Gastroesophageal sphincter (tissue), 4 donors: Measurements from ENCODE around the gene ANP32A. TPM values are rescaled to one million over a fixed set of nuclear protein-coding genes. Genes with fewer than 3 reads are reported as not detected.
A peak's percentile ranks its signal among the peaks of the same experiment; 100 is the strongest.

Source experiments
- ATAC-seq: fragments of 150-250 bp; one replicate; pipeline ENCODE4 v1.9.1; 2016; ENCODE audit warnings: mild to moderate bottlenecking, moderate library complexity
- H3K27ac ChIP-seq, 4 donors: fragments of 200-600 bp; sonication (generic) in 3 of 4; 1 replicate in 3 of 4; 2 replicates in 1 of 4; pipeline ENCODE4 v1.5.1; 2016 to 2019
- H3K27me3 ChIP-seq: fragments of 200-600 bp; sonication (generic); one replicate; pipeline ENCODE4 v1.5.1; 2019
- H3K36me3 ChIP-seq, 2 donors: fragments of 200-600 bp; sonication (generic); one replicate each; pipeline ENCODE4 v1.5.1; 2019; ENCODE audit warnings: control low read depth in 1 of 2
- H3K4me1 ChIP-seq, 3 donors: fragments of 200-600 bp; sonication (generic); 1 replicate in 2 of 3; 2 replicates in 1 of 3; pipeline ENCODE4 v1.5.1; 2016 to 2019; ENCODE audit warnings: control low read depth in 2 of 3
- H3K4me3 ChIP-seq, 2 donors: fragments of 200-600 bp; sonication (generic); one replicate each; pipeline ENCODE4 v1.5.1; 2019; ENCODE audit warnings: mild to moderate bottlenecking in 1 of 2, moderate library complexity in 1 of 2
- H3K9me3 ChIP-seq, 3 donors: fragments of 200-600 bp; sonication (generic); one replicate each; pipeline ENCODE4 v1.5.1; 2017 to 2019; ENCODE audit warnings: control low read depth in 2 of 3
- CTCF ChIP-seq, 4 experiments: fragments of 200-600 bp in 2 of 4; fragments of 450-650 bp in 2 of 4; sonication (generic) in 1 of 4; IDR thresholded peaks; one replicate each; pipeline ENCODE4 v1.5.1; 2017 to 2019; ENCODE audit warnings: antibody characterized with exemption in 4 of 4, mild to moderate bottlenecking in 2 of 4, moderate library complexity in 2 of 4
- EP300 ChIP-seq: sonication (generic); formaldehyde crosslinking; IDR thresholded peaks from one replicate; pipeline ENCODE4 v1.6.1; 2017; ENCODE audit warnings: antibody characterized with exemption, mild to moderate bottlenecking
- POLR2A ChIP-seq, 2 donors: fragments of 450-650 bp; IDR thresholded peaks; one replicate each; pipeline ENCODE4 v1.6.1; 2017; ENCODE audit warnings: antibody characterized with exemption in 2 of 2, mild to moderate bottlenecking in 2 of 2, moderate library complexity in 1 of 2
- POLR2AphosphoS5 ChIP-seq: sonication (generic); formaldehyde crosslinking; IDR thresholded peaks from one replicate; pipeline ENCODE4 v1.6.1; 2017; ENCODE audit warnings: antibody characterized with exemption
- WGBS, 2 donors: methylation state at CpG; one replicate each; pipeline ENCODE4 v1.1.5; 2018; ENCODE audit warnings: low coverage in 1 of 2; 5-methylcytosine and 5-hydroxymethylcytosine counted together
- total RNA-seq, 4 donors: library from RNA; depleted of rRNA; stranded (reverse); fragments of >200 nt; gene quantifications; one replicate each; pipeline ENCODE4 v1.1.0, GENCODE V29; 2016

ANP32A gene
- total RNA-seq, 4 donors from 2014 or later: 42.4 to 75.0 (median 55.6) TPM

- no peak for TF ChIP-seq EP300
- no peak for TF ChIP-seq POLR2A (IDR thresholded peaks at IDR 0.05)
- no peak for TF ChIP-seq CTCF (IDR thresholded peaks at IDR 0.05)
- TF ChIP-seq POLR2AphosphoS5: no peak
- peaks cover 0 to 93% (median 67%) of the 10 kb centered on the region in 3 donors for H3K4me1 ChIP-seq
- peak overlapping the region in 1 of 2 donors; percentile 24 for H3K4me3 ChIP-seq
- 10 to 15% methylated on average over 2 to 3 of the region's 20 CpGs for WGBS, 2 donors
- H3K27me3 ChIP-seq: no peaks in the 10 kb centered on the region
- peak; percentile 91 for ATAC-seq
- no peaks in the 10 kb centered on the region for H3K36me3 ChIP-seq
- peak overlapping the region in 3 of 4 donors; percentile 58 to 77 (median 71) for H3K27ac ChIP-seq
- H3K9me3 ChIP-seq: no peaks in the 10 kb centered on the region
These were observed 25.3 kb downstream of the ANP32A start for GRCh38 chr15:68795298-68795848.

GRCh38 chr15:68794863-68795262, 25.8 kb downstream of the ANP32A start:
- Histone ChIP-seq H3K27me3 (no peaks in the 10 kb centered on the region), H3K9me3 (no peaks in the 10 kb centered on the region), H3K4me1 (peaks cover 0 to 98% (median 72%) of the 10 kb centered on the region in 3 donors), H3K4me3 (peak overlapping the region in 1 of 2 donors; percentile 24), H3K27ac (peak overlapping the region in 3 of 4 donors; percentile 58 to 77 (median 71)), H3K36me3 (no peaks in the 10 kb centered on the region)
- ATAC-seq: no peak
- TF ChIP-seq POLR2A (IDR thresholded peaks at IDR 0.05) (no peak), CTCF (IDR thresholded peaks at IDR 0.05) (no peak), POLR2AphosphoS5 (no peak)
- 12 to 21% methylated on average over 5 of the region's 5 CpGs for WGBS, 2 donors

- Histone ChIP-seq H3K27me3 (no peaks in the 10 kb centered on the region), H3K4me3 (no peak overlapping the region), H3K9me3 (no peaks in the 10 kb centered on the region), H3K36me3 (no peaks in the 10 kb centered on the region), H3K4me1 (peaks cover 0 to 100% (median 78%) of the 10 kb centered on the region in 3 donors), H3K27ac (peak overlapping the region in 3 of 4 donors; percentile 26 to 77 (median 71))
- 65 to 86% methylated on average over 4 of the region's 4 CpGs for WGBS, 2 donors
- TF ChIP-seq EP300 (no peak), POLR2A (IDR thresholded peaks at IDR 0.05) (no peak), CTCF (IDR thresholded peaks at IDR 0.05) (no peak), POLR2AphosphoS5 (no peak)
- no peak for ATAC-seq
These were observed 26.4 kb downstream of the ANP32A start for GRCh38 chr15:68794307-68794706.

- Histone ChIP-seq H3K9me3 (no peaks in the 10 kb centered on the region), H3K4me1 (peaks cover 0 to 100% (median 83%) of the 10 kb centered on the region in 3 donors), H3K4me3 (no peak overlapping the region), H3K27ac (peak overlapping the region in 1 of 4 donors; percentile 8), H3K36me3 (no peaks in the 10 kb centered on the region), H3K27me3 (no peaks in the 10 kb centered on the region)
- WGBS, 2 donors: 79 to 88% methylated on average over 3 to 6 of the region's 6 CpGs
- ATAC-seq: no peak
- TF ChIP-seq EP300: no peak
- no peak for TF ChIP-seq POLR2A (IDR thresholded peaks at IDR 0.05)
- TF ChIP-seq CTCF (IDR thresholded peaks at IDR 0.05): no peak
- TF ChIP-seq POLR2AphosphoS5: no peak
These were observed 26.9 kb downstream of the ANP32A start for GRCh38 chr15:68793776-68794175.
